K562 (cell line): Measurements from ENCODE around the gene TXNL1. TPM values are rescaled to one million over a fixed set of nuclear protein-coding genes. Genes with fewer than 3 reads are reported as not detected.

ENCODE experiments used
- ATAC-seq: fragments of 200-7000 bp; cut with Tn5 transposase; 3 replicates; pipeline ENCODE4 v1.9.1; 2020; ENCODE audit warnings: moderate library complexity
- BruUV-seq: library from RNA; stranded (reverse); fragments of 400-500 nt; replicated peaks from 2 replicates; lab custom pipeline; 2021; lab: Mats Ljungman, UMichigan
- CTCF ChIA-PET: fragments of 300-600 bp; formaldehyde crosslinking; extraction: SDS; loops from one replicate; lab custom pipeline; 2021; ENCODE audit warnings: low intra/inter-chr PET ratio; lab: Yijun Ruan, JAX
- POLR2A ChIA-PET: fragments of 300-600, 350-650 bp; sonication (Branson Sonifier 250); formaldehyde crosslinking; extraction: SDS; loops from one replicate; lab custom pipeline; 2021; ENCODE audit warnings: antibody characterized with exemption, inconsistent platforms; lab: Yijun Ruan, JAX
- DNase-seq, 4 experiments: peaks; one replicate each; pipeline versions ENCODE4 v3.0.0 to v3.0.0-alpha.2; 2011 to 2018; ENCODE audit warnings: low spot score in 3 of 4, mixed read lengths in 3 of 4; ENCODE audit errors: extremely low read depth in 1 of 4
- FAIRE-seq: peaks from 2 replicates; lab custom pipeline; 2011; peaks lifted over from hg19 to GRCh38; lab: Jason Lieb, UNC
- H2AFZ ChIP-seq: 2 replicates; pipeline ENCODE4 v1.6.0; 2011; ENCODE audit warnings: low read depth, low read length, control low read depth, inconsistent platforms
- H3K27ac ChIP-seq: fragments of 200-600 bp; 3 replicates; pipeline ENCODE4 v1.8.0; 2011; ENCODE audit warnings: low read depth, mild to moderate bottlenecking, control low read depth, inconsistent platforms, low read length, moderate library complexity, mixed read lengths; ENCODE audit errors: extremely low read depth
- H3K27me3 ChIP-seq, 2 experiments: fragments of 300-600 bp in 1 of 2; 2 replicates in 1 of 2; 3 replicates in 1 of 2; pipeline versions ENCODE4 v1.6.0 to v1.8.0; 2011; ENCODE audit warnings: inconsistent platforms in 2 of 2, low read length in 2 of 2, mild to moderate bottlenecking in 1 of 2, mixed read lengths in 1 of 2, moderate library complexity in 1 of 2; ENCODE audit not compliant: control insufficient read depth in 2 of 2, insufficient read depth in 2 of 2
- H3K36me3 ChIP-seq: fragments of 300-600 bp; 3 replicates; pipeline ENCODE4 v1.8.0; 2011; ENCODE audit warnings: mild to moderate bottlenecking, low read length, inconsistent platforms; ENCODE audit not compliant: control insufficient read depth, insufficient read depth
- H3K4me1 ChIP-seq, 2 experiments: fragments of 200-600 bp in 1 of 2; replicated peaks in 1 of 2; 2 replicates in 1 of 2; 3 replicates in 1 of 2; pipeline versions ENCODE4 v1.5.1 to v1.8.0; 2011; ENCODE audit warnings: inconsistent platforms in 2 of 2, low read length in 2 of 2, mild to moderate bottlenecking in 1 of 2, mixed read lengths in 1 of 2, moderate library complexity in 1 of 2; ENCODE audit not compliant: control insufficient read depth in 2 of 2, insufficient read depth in 2 of 2
- H3K4me2 ChIP-seq: 2 replicates; pipeline ENCODE4 v1.6.1; 2011; ENCODE audit warnings: low read length, control low read depth, inconsistent platforms, mixed read lengths; ENCODE audit not compliant: insufficient read depth
- H3K4me3 ChIP-seq: fragments of 200-600 bp; sonication (generic), shearing (Covaris generic); 2 replicates; pipeline ENCODE4 v1.5.1; 2016; ENCODE audit warnings: control low read depth, inconsistent platforms
- H3K79me2 ChIP-seq: fragments of 200-600 bp; 3 replicates; pipeline ENCODE4 v1.8.0; 2011; ENCODE audit warnings: low read length, inconsistent platforms; ENCODE audit not compliant: control insufficient read depth, insufficient read depth
- H3K9ac ChIP-seq, 2 experiments: 2 replicates each; pipeline versions ENCODE4 v1.6.0 to v1.6.1; 2011; ENCODE audit warnings: low read depth in 2 of 2, low read length in 2 of 2, control low read depth in 1 of 2, inconsistent platforms in 1 of 2, mild to moderate bottlenecking in 1 of 2, mixed read lengths in 1 of 2; ENCODE audit not compliant: insufficient read depth in 1 of 2
- H3K9me1 ChIP-seq: one replicate; pipeline ENCODE4 v1.6.0; 2011; ENCODE audit warnings: inconsistent platforms, mild to moderate bottlenecking, low read length, moderate library complexity; ENCODE audit not compliant: control insufficient read depth, insufficient read depth
- H3K9me3 ChIP-seq: replicated peaks from 2 replicates; pipeline ENCODE4 v1.5.1; 2011; ENCODE audit warnings: low read depth, low read length, inconsistent platforms; ENCODE audit not compliant: control insufficient read depth, insufficient read depth
- H4K20me1 ChIP-seq: replicated peaks from 2 replicates; pipeline ENCODE4 v1.6.1; 2011; ENCODE audit warnings: low read length, inconsistent platforms, mixed read lengths; ENCODE audit not compliant: control insufficient read depth, insufficient read depth
- C11orf30 ChIP-seq: fragments of 450-650 bp; IDR thresholded peaks from 2 replicates; pipeline ENCODE4 v1.6.1; 2016; ENCODE audit warnings: low read depth, mild to moderate bottlenecking
- KAT7 ChIP-seq: sonication (generic); formaldehyde crosslinking; IDR thresholded peaks from 2 replicates; pipeline ENCODE4 v1.8.0; 2022; ENCODE audit warnings: missing genetic modification reagents, mild to moderate bottlenecking, borderline replicate concordance
- MAFF ChIP-seq: IDR thresholded peaks from 2 replicates; pipeline ENCODE4 v1.6.1; 2012; ENCODE audit warnings: low read length, improper control_type of control experiment
- MAFG ChIP-seq: fragments of 450-650 bp; conservative IDR thresholded peaks from 2 replicates; pipeline ENCODE4 v1.6.1; 2016; ENCODE audit warnings: missing genetic modification characterization, missing compliant biosample characterization
- ZNF316 ChIP-seq: fragments of 450-650 bp; IDR thresholded peaks from 2 replicates; pipeline ENCODE4 v1.6.1; 2016
- WGBS: fragments of 100-300 bp; shearing (Covaris generic); methylation state at CpG from one replicate; pipeline ENCODE4 v1.1.6; 2016; ENCODE audit warnings: low coverage, mixed read lengths; ENCODE audit not compliant: insufficient coverage; ENCODE audit errors: missing lambda C conversion rate; 5-methylcytosine and 5-hydroxymethylcytosine counted together
- in situ Hi-C: fragments of 300-500 bp; cut with MboI; formaldehyde crosslinking; loops from 4 replicates; pipeline ENCODE4 v1.15.0; 2018; ENCODE audit warnings: inconsistent platforms, mixed read lengths
- intact Hi-C: fragments of 100-400 bp; cut with micrococcal nuclease; formaldehyde crosslinking; loops from 2 replicates; pipeline ENCODE4 v1.14.2; 2022
- polyA plus RNA-seq, 8 experiments: library from polyadenylated mRNA; depleted of rRNA in 4 of 8; stranded (reverse) in 5 of 8; unstranded in 3 of 8; fragments of >200 nt; fragmentation: Nextera tagmentation in 2 of 8; fragmentation: Illumina TruSeq in 1 of 8; extraction: Ambion mirVana in 2 of 8; extraction: Trizol in 1 of 8; gene quantifications; 2 replicates each; pipeline versions ENCODE4 v1.2.1 to v1.2.3, GENCODE V29; 2011 to 2014; ENCODE audit warnings: inconsistent platforms in 1 of 8, missing spikeins in 1 of 8
- total RNA-seq, 7 experiments: library from RNA; depleted of rRNA in 6 of 7; stranded (reverse); fragments of >200 nt in 6 of 7; fragmentation: Illumina TruSeq in 2 of 7; extraction: Trizol in 2 of 7; gene quantifications; 2 replicates each; pipeline versions ENCODE4 v1.2.1 to v1.2.3, GENCODE V29; 2011 to 2021; ENCODE audit warnings: low replicate concordance in 1 of 7
- TF ChIP-seq, protein P1 (sequence below): fragments of 450-650 bp; IDR thresholded peaks from 2 replicates; pipeline ENCODE4 v1.6.1; 2017; ENCODE audit warnings: antibody characterized with exemption

TXNL1 gene
- total and polyA plus RNA-seq, 9 of the 15 experiments (the other 6 are each of a cell fraction or from before 2014, with no cell fraction given), result 45.4 to 103 (median 65.7) TPM

GRCh38 chr18:56627991-56628390 is 10.4 kb downstream of the TXNL1 start:
- Histone ChIP-seq H3K27me3 (no peaks in the 10 kb centered on the region), H3K9me3 (no peaks in the 10 kb centered on the region), H3K9ac (no peak overlapping the region), H3K9me1 (no peaks in the 10 kb centered on the region), H4K20me1 (no peaks in the 10 kb centered on the region; the same call in 1 of the 2 replicates), H3K27ac (no peak overlapping the region), H3K36me3 (peaks cover 60% of the 10 kb centered on the region; the same call in 2 of the 3 replicates), H3K4me1 (no peaks in the 10 kb centered on the region; a peak in 2 of 5 replicates), H3K79me2 (peaks cover 90% of the 10 kb centered on the region), H3K4me3 (no peak overlapping the region), H3K4me2 (no peak overlapping the region), H2AFZ (no peak overlapping the region)
- no TSS peak for BruUV-seq
- POLR2A ChIA-PET, result no interaction called here
- 70% methylated on average over 2 of the region's 2 CpGs for WGBS
- TF ChIP-seq KAT7 (CRISPR knock-in tag), result no peak
- peak; percentile 10; the same call in 1 of the 2 replicates for TF ChIP-seq MAFF
- peak; percentile 58 for TF ChIP-seq MAFG
- TF ChIP-seq C11orf30, result peak; percentile 68
- peak; percentile 83 for TF ChIP-seq ZNF316
- TF ChIP-seq, protein P1, sequence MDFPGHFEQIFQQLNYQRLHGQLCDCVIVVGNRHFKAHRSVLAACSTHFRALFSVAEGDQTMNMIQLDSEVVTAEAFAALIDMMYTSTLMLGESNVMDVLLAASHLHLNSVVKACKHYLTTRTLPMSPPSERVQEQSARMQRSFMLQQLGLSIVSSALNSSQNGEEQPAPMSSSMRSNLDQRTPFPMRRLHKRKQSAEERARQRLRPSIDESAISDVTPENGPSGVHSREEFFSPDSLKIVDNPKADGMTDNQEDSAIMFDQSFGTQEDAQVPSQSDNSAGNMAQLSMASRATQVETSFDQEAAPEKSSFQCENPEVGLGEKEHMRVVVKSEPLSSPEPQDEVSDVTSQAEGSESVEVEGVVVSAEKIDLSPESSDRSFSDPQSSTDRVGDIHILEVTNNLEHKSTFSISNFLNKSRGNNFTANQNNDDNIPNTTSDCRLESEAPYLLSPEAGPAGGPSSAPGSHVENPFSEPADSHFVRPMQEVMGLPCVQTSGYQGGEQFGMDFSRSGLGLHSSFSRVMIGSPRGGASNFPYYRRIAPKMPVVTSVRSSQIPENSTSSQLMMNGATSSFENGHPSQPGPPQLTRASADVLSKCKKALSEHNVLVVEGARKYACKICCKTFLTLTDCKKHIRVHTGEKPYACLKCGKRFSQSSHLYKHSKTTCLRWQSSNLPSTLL, result no peak
- intact Hi-C loops (no loop called here), in situ Hi-C loops (no loop called here)
- ATAC-seq (no peak), FAIRE-seq (no peak), DNase-seq (no peak)
- CTCF ChIA-PET, result no interaction called here
